Measurements from ENCODE around the gene ARHGEF3.

DNA sequence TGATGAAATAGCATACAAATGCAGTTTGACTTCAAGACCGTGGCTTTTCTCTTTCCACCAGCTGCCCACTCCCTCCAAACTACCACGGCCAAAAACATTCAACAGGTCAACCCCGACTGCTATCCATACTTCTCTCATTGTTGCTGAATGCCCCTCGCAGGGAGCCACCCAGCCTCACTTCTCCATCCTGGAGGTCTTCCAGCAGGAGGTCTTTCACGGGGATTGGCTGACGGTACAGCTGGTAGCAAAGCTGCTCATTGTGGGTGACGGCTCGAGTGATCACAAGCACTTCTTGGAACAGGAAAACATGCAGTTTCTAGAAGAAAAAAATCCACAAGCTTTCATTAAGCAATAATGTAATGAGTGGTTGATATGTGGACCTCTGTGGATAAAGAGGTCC lies 69.6 kb downstream of the ARHGEF3 start:
- TF ChIP-seq, protein P1, sequence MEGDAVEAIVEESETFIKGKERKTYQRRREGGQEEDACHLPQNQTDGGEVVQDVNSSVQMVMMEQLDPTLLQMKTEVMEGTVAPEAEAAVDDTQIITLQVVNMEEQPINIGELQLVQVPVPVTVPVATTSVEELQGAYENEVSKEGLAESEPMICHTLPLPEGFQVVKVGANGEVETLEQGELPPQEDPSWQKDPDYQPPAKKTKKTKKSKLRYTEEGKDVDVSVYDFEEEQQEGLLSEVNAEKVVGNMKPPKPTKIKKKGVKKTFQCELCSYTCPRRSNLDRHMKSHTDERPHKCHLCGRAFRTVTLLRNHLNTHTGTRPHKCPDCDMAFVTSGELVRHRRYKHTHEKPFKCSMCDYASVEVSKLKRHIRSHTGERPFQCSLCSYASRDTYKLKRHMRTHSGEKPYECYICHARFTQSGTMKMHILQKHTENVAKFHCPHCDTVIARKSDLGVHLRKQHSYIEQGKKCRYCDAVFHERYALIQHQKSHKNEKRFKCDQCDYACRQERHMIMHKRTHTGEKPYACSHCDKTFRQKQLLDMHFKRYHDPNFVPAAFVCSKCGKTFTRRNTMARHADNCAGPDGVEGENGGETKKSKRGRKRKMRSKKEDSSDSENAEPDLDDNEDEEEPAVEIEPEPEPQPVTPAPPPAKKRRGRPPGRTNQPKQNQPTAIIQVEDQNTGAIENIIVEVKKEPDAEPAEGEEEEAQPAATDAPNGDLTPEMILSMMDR (IDR thresholded peaks at IDR 0.05; ENCODE audit: low read depth, low read length), result no peak
- TF ChIP-seq POLR2A (IDR thresholded peaks at IDR 0.05; ENCODE audit: extremely low read depth, insufficient read length) (no peak), MYC (IDR thresholded peaks at IDR 0.05; ENCODE audit: low read depth, low read length) (no peak)
- TF ChIP-seq, protein P2, sequence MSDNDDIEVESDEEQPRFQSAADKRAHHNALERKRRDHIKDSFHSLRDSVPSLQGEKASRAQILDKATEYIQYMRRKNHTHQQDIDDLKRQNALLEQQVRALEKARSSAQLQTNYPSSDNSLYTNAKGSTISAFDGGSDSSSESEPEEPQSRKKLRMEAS (IDR thresholded peaks at IDR 0.05; ENCODE audit: low read depth, low read length), result no peak

All from NB4 (cell line).